Mucosa of gallbladder (tissue), 1 donor: ENCODE results near the gene OIP5. TPM values are rescaled to one million over a fixed set of nuclear protein-coding genes. Genes with fewer than 3 reads are reported as not detected.
"Not testable (repeated sequence)": the region's sequence is repeated elsewhere in the genome, so short reads cannot be mapped to it uniquely, and the experiment has no call there.

Experiments
- DNase-seq: peaks from one replicate; pipeline ENCODE4 v3.0.0-alpha.2; 2020; ENCODE audit warnings: low spot score
- total RNA-seq: library from RNA; stranded (reverse); gene quantifications from one replicate; pipeline ENCODE4 v1.2.1, GENCODE V29; 2021
- donor health status: DM: no; HTN: no; CAD: no.

The OIP5 gene
- 1.8 TPM for total RNA-seq

DNA sequence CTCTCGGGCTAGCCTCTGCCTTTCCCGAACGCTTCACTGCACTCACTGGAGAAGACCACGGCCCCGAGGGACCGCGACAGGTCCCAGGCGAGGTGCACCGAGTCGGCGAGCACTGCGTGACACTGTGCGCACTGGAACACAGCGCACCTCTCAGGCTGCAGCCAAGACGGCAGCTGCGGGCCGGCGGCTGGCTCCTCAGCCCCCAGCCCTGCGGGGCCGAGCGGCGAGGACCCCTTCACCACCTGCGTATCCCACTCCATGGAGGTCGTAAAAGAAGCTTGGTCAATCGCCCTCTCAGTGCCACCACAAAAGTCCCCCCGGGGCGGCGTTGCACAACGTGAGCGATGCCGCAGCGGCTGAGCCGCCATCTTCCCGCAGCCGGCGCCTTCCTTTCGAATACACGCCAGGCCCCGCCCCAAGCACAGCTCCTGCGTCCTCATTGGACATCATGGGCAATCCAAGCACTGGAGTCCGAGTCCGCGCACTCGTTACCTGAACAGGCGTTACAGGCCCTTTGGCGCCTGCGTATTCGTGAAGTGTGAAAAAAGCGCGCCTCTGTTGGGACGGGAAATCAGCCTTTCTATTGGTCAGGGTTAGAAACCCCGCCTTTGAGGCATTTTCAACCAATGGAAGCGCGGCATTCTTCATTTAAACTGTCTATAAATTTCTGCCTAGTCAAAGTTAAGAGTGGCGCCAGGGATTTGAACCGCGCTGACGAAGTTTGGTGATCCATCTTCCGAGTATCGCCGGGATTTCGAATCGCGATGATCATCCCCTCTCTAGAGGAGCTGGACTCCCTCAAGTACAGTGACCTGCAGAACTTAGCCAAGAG, at the start of gene OIP5, which contains the start of gene NUSAP1:
Gene OIP5, minus strand, starts transcription at position 398 of the 832 bp plus-strand sequence. Its CDS starts 30 bp downstream, at position 368.
Gene NUSAP1, plus strand, starts transcription at position 688 of the 832 bp plus-strand sequence. Its CDS starts 77 bp downstream, at position 765.
- peak; percentile 99 for DNase-seq

DNA sequence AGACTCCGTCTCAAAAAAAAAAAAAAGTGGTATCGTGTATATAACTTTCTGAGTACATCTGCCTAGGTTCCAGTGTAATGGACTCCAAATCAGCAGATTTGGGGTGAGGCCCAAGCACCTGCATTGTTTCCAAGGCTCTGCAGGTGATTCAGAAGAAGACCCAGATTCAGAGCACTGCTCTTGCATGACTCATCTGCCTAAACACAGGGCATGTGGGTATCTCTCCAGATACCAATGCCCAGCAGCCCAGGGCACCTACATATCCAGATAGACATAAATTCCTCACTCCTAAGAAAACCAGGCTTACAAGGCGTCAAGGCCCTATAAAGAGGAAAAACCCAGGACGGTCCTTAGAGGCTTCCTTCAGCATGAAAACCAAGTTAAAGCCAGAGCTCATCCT, 45.6 kb upstream of the OIP5 start:
- DNase-seq: no peak

- no peak for DNase-seq
These were observed 35.0 kb upstream of the OIP5 start for GRCh38 chr15:41367418-41367817.

DNA sequence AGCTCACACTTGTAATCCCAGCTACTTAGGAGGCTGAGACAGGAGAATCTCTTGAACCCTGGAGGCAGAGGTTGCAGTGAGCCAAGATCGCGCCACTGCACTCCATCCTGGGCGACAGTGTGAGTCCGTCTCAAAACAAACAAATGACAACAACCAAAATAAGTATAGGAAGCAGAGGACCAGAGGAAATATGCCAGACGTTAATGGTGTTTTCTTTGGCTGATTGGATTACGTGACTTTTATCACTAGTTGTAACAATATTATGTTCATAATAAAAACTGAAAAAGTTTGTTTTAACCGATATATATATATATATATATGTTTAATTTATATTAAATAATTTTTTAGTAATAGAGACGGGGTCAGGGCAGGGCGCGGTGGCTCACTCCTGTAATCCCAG, 22.0 kb upstream of the OIP5 start:
- DNase-seq: no peak

- no peak for DNase-seq
These were observed 17.8 kb upstream of the OIP5 start for GRCh38 chr15:41350057-41350717.

GRCh38 chr15:41347236-41347635, 14.8 kb upstream of the OIP5 start:
- DNase-seq: no peak

GRCh38 chr15:41341519-41341918, 9.1 kb upstream of the OIP5 start:
- DNase-seq: no peak

- DNase-seq: no peak
These were observed 7.9 kb upstream of the OIP5 start for GRCh38 chr15:41340189-41340695.

GRCh38 chr15:41337631-41338522, 5.5 kb upstream of the OIP5 start:
- no peak for DNase-seq

DNA sequence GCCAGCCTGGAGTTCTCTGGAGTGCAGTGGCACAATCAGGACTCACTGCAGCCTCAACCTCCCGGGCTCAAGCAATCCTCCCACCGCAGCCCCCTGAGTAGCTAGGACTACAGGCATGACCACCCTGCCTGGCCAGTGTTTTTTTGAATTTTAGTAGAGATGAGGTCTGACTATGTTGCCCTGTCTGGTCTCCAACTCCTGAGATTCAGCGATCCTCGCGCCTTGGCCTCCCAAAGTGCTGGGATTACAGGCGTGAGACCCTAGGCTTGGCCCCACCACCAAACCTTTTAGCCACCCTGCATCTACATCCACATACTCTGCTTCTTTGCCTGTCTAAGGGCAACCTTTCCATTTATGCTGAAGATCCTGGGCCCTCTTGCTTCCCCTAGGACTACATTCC, 4.7 kb upstream of the OIP5 start:
- no peak for DNase-seq

DNA sequence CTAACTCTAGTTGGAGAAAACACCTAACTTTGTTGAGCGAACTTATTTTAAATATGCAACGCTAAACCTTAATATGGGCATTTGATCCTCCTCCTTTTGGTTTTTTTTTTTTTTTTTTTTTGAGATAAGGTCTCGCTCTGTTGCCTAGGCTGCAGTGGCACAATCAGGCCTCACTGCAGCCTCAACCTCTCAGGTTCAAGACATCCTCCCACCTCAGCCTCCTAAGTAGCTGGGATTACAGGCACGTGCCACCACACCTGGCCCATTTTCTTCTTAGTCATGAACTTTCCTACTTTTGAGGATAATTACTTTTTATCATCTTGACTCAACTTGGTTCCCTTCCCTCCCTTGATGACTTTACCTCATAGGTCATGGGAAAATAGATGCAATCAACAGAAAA, 4.2 kb upstream of the OIP5 start:
- DNase-seq: no peak

DNA sequence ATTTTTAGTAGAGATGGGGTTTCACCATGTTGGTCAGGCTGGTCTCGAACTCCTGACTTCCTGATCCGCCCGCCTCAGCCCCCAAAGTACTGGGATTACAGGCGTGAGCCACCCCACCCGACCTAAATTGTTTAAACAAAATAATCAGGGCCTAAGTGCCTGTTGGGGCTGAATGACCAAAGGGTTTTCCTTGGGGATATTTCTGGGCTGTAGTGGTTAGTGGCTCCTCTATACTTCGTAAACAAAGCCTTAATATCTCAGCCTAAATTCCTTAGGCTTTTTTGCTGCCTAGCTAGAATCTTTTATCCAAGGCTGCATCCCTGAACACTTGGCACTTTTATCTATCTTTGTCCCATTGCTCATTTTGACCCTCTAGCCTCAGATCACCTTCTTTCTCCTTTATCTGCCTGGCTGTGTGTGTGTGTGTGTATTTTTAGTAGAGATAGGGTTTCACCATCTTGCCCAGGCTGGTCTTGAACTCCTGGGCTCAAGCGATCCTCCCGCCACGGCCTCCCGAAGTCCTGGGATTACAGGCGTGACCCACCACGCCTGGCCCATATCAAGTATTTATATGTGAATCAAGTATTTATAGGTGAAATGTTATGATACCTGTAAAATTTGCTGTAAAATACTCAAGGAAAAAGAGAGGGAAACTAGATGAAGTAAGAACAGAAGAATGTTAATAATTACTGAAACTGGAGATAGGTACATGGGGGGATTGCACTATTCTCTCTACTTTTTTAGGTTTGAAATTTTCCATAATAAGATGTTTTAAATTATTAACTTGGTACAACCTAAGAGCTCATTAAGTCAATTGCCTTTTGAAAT, 2.1 kb upstream of the OIP5 start:
- no peak for DNase-seq

DNA sequence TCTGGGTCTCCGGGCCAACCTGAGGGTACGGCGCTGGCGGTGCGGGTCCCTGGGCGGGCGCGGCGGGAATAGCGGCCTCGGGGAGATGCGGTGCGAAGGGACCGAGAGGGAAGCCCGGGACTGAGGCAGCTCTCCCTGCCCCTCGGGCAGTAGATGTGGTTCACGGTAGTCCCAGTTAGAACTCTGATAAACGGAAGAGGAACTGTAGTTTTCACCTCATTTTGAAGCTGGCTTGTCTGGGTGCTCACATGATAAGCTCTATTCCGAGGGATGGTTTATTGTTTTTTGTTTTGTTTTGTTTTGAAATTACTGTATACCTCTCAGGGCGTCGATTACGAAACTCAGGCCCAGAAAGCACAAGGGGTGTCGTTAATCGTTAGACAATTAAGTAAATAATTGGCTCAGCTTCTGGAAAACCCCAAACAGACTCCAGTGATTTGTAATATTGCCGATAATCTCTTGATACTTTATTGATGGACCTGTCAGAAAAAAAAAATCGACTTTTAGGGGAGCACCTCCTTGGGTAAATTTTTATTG, 703 bp upstream of the OIP5 start:
- no peak for DNase-seq

DNA sequence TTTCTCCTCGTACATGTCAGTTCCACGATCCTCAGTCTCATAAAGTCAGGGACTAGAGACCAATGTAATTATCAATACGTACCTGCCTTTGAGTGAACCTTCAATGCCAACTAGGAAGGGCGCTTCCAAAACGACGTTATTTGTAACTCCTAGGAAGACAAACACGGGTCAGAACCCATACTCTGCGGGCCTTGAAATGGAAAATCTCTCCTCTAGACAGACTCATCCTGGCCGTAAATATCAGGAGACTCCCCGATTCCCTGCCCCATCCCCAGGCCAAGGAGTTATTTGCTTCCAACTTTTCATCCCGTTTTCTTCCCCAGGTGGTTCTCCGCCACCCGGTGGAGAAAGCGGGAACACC, 578 bp downstream of the OIP5 start:
- peak; percentile 60 for DNase-seq

DNA sequence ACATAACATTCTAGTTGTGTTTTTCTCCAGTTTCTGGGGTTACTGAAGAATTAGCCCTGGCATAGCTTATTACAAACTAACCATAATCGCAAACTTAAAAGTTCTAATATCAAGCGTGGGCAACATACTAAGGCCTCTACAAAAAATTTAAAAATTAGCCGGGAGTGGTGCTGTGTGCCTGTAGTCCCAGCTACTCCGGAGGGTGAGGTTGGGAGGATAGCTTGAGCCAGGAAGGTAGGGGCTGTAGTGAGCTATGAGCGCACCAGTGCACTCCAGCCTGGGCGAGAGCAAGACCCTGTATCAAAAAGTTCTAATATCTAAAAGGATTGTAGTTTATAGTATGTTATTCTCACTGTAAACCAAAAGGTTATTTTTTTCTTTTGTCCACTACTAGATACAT, 1.1 kb downstream of the OIP5 start:
- DNase-seq: no peak

DNA sequence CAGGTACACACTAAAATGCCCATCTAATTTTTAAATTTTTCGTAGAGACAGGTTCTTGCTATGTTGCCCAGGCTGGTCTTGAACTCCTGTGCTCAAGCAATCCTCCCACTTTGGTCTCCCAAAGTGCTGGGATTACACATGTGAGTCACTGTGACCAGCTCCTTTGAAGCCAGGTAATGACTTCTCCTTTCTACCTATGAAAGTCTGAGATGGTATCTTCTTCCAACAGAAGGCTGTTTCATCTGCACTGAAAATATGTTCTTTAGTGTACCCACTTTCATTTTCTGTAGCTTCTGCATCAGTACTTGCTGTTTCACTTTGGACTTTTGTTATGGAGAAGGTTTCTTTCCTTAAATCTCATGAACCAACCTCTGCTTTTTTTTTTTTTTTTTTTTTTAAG, 8.8 kb downstream of the OIP5 start:
- DNase-seq: no peak

GRCh38 chr15:41320805-41321330, 11.5 kb downstream of the OIP5 start:
- not testable (repeated sequence) for DNase-seq

GRCh38 chr15:41309226-41309905, 23.0 kb downstream of the OIP5 start:
- DNase-seq: no peak

- no peak for DNase-seq
These were observed 24.7 kb downstream of the OIP5 start for GRCh38 chr15:41307679-41308078.
